HG02571 (cell line): ENCODE results near the gene GMNN.
"Not testable (repeated sequence)": the region's sequence is repeated elsewhere in the genome, so short reads cannot be mapped to it uniquely, and the experiment has no call there.

ENCODE experiments used
- ATAC-seq: cut with Tn5 transposase; IDR thresholded peaks from one replicate; pipeline ENCODE4 v1.9.1; 2021; ENCODE audit warnings: mild to moderate bottlenecking, moderate library complexity; ENCODE audit not compliant: unreplicated experiment

Gene GMNN

GRCh38 chr6:24774696-24775519, at the start of gene GMNN:
Gene GMNN (plus strand): TSS chr6:24774937. CDS start chr6:24777247, 2,310 bp downstream.
- peak; percentile 93 for ATAC-seq

GRCh38 chr6:24730653-24731052, 44.1 kb upstream of the GMNN start:
- not testable (repeated sequence) for ATAC-seq

- ATAC-seq, result not testable (repeated sequence)
Observed at GRCh38 chr6:24731456-24732134, 43.1 kb upstream of the GMNN start.

- ATAC-seq, result no peak
Observed at GRCh38 chr6:24734166-24734565, 40.6 kb upstream of the GMNN start.

GRCh38 chr6:24734710-24735109, 40.0 kb upstream of the GMNN start:
- not testable (repeated sequence) for ATAC-seq

GRCh38 chr6:24738741-24739140, 36.0 kb upstream of the GMNN start:
- ATAC-seq, result no peak

- no peak for ATAC-seq
Observed at GRCh38 chr6:24740861-24741260, 33.9 kb upstream of the GMNN start.

GRCh38 chr6:24742216-24742738, 32.5 kb upstream of the GMNN start:
- no peak for ATAC-seq

- ATAC-seq, result peak; percentile 83
Observed at GRCh38 chr6:24743265-24743943, 31.3 kb upstream of the GMNN start.

GRCh38 chr6:24743944-24744335, 30.8 kb upstream of the GMNN start:
- ATAC-seq, result peak; percentile 39

- no peak for ATAC-seq
Observed at GRCh38 chr6:24744911-24745310, 29.8 kb upstream of the GMNN start.

- ATAC-seq, result no peak
Observed at GRCh38 chr6:24749297-24749696, 25.4 kb upstream of the GMNN start.

GRCh38 chr6:24750878-24751277, 23.9 kb upstream of the GMNN start:
- ATAC-seq, result not testable (repeated sequence)

GRCh38 chr6:24752503-24752902, 22.2 kb upstream of the GMNN start:
- no peak for ATAC-seq

GRCh38 chr6:24752917-24753492, 21.7 kb upstream of the GMNN start:
- no peak for ATAC-seq

GRCh38 chr6:24753545-24753944, 21.2 kb upstream of the GMNN start:
- no peak for ATAC-seq

- not testable (repeated sequence) for ATAC-seq
Observed at GRCh38 chr6:24754378-24754777, 20.4 kb upstream of the GMNN start.

- ATAC-seq, result no peak
Observed at GRCh38 chr6:24755279-24755678, 19.5 kb upstream of the GMNN start.

GRCh38 chr6:24757611-24758010, 17.1 kb upstream of the GMNN start:
- ATAC-seq, result no peak

- ATAC-seq, result no peak
Observed at GRCh38 chr6:24759718-24760117, 15.0 kb upstream of the GMNN start.

- no peak for ATAC-seq
Observed at GRCh38 chr6:24760210-24760609, 14.5 kb upstream of the GMNN start.
